ENCODE results near the gene STEAP2.

STEAP2 gene

GRCh38 chr7:90210981-90211380 is 559 bp upstream of the STEAP2 start:
- Histone ChIP-seq H2AFZ (ENCODE audit: low read depth, low read length) (no peak overlapping the region), H3K79me2 (ENCODE audit: low read length) (no peaks in the 10 kb centered on the region), H3K4me1 (ENCODE audit: low read length) (peaks cover 13% of the 10 kb centered on the region), H3K4me3 (ENCODE audit: low read length) (no peak overlapping the region), H3K9me3 (ENCODE audit: insufficient read depth, low read length) (peaks cover 3% of the 10 kb centered on the region; the same call in 1 of the 2 replicates), H3K27ac (ENCODE audit: low read length) (no peak overlapping the region), H3K9ac (ENCODE audit: low read length) (no peak overlapping the region), H3K27me3 (ENCODE audit: low read depth, low read length) (no peaks in the 10 kb centered on the region), H3K4me2 (ENCODE audit: low read length) (no peak overlapping the region), H4K20me1 (ENCODE audit: insufficient read depth, low read length) (no peaks in the 10 kb centered on the region), H3K36me3 (replicated peaks; ENCODE audit: low read depth, low read length) (no peaks in the 10 kb centered on the region)
- TF ChIP-seq EZH2phosphoT487 (IDR thresholded peaks at IDR 0.05; ENCODE audit: low read depth) = no peak
- TF ChIP-seq, protein P1, sequence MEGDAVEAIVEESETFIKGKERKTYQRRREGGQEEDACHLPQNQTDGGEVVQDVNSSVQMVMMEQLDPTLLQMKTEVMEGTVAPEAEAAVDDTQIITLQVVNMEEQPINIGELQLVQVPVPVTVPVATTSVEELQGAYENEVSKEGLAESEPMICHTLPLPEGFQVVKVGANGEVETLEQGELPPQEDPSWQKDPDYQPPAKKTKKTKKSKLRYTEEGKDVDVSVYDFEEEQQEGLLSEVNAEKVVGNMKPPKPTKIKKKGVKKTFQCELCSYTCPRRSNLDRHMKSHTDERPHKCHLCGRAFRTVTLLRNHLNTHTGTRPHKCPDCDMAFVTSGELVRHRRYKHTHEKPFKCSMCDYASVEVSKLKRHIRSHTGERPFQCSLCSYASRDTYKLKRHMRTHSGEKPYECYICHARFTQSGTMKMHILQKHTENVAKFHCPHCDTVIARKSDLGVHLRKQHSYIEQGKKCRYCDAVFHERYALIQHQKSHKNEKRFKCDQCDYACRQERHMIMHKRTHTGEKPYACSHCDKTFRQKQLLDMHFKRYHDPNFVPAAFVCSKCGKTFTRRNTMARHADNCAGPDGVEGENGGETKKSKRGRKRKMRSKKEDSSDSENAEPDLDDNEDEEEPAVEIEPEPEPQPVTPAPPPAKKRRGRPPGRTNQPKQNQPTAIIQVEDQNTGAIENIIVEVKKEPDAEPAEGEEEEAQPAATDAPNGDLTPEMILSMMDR (IDR thresholded peaks at IDR 0.05; ENCODE audit: low read depth, low read length) = no peak

- H3K9ac ChIP-seq (ENCODE audit: low read length) = no peak overlapping the region
- H2AFZ ChIP-seq (ENCODE audit: low read depth, low read length) = no peak overlapping the region
- H3K79me2 ChIP-seq (ENCODE audit: low read length) = no peaks in the 10 kb centered on the region
Observed at GRCh38 chr7:90212149-90212495, 582 bp downstream of the STEAP2 start.

DNA sequence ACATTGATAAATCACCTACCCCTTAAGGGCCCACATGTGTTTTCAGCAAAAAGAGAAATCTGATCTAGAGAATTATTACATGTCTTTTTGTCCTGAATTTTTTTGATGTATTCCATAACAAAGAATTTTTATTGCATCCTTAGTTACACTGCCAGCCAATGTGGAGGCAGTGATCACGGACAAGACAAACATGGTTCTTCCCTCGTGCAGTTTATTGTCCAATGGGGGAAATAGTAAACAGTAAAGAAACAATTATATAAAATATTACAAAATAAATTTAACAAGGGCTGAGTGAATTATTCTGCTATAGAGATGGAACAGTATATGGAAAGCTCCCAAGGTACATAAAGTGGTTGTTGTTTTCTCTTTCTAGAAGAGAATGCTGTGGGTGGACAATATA is 2.0 kb downstream of the STEAP2 start:
- TF ChIP-seq, protein P1 (IDR thresholded peaks at IDR 0.05; ENCODE audit: low read depth, low read length) = no peak
- no peak for TF ChIP-seq EZH2phosphoT487 (IDR thresholded peaks at IDR 0.05; ENCODE audit: low read depth)
- Histone ChIP-seq H3K27me3 (ENCODE audit: low read depth, low read length) (no peaks in the 10 kb centered on the region), H3K4me1 (ENCODE audit: low read length) (no peaks in the 10 kb centered on the region), H3K9ac (ENCODE audit: low read length) (no peak overlapping the region), H3K9me3 (ENCODE audit: insufficient read depth, low read length) (0 out of 2 replicates have a peak, but pooled peaks cover 3% of the 10 kb centered on the region), H2AFZ (ENCODE audit: low read depth, low read length) (no peak overlapping the region), H3K27ac (ENCODE audit: low read length) (no peak overlapping the region), H3K79me2 (ENCODE audit: low read length) (no peaks in the 10 kb centered on the region), H3K36me3 (replicated peaks; ENCODE audit: low read depth, low read length) (no peaks in the 10 kb centered on the region), H4K20me1 (ENCODE audit: insufficient read depth, low read length) (no peaks in the 10 kb centered on the region), H3K4me3 (ENCODE audit: low read length) (no peak overlapping the region), H3K4me2 (ENCODE audit: low read length) (no peak overlapping the region)

More at GRCh38 chr7:90212149-90212495, 582 bp downstream of the STEAP2 start:
- Histone ChIP-seq H4K20me1 (ENCODE audit: insufficient read depth, low read length) (no peaks in the 10 kb centered on the region), H3K4me3 (ENCODE audit: low read length) (no peak overlapping the region), H3K4me1 (ENCODE audit: low read length) (peaks cover 10% of the 10 kb centered on the region), H3K9me3 (ENCODE audit: insufficient read depth, low read length) (0 out of 2 replicates have a peak, but pooled peaks cover 3% of the 10 kb centered on the region), H3K27me3 (ENCODE audit: low read depth, low read length) (no peaks in the 10 kb centered on the region), H3K36me3 (replicated peaks; ENCODE audit: low read depth, low read length) (no peaks in the 10 kb centered on the region), H3K4me2 (ENCODE audit: low read length) (no peak overlapping the region), H3K27ac (ENCODE audit: low read length) (no peak overlapping the region)
- TF ChIP-seq, protein P1 (IDR thresholded peaks at IDR 0.05; ENCODE audit: low read depth, low read length) = no peak
- TF ChIP-seq EZH2phosphoT487 (IDR thresholded peaks at IDR 0.05; ENCODE audit: low read depth) = no peak

DNA sequence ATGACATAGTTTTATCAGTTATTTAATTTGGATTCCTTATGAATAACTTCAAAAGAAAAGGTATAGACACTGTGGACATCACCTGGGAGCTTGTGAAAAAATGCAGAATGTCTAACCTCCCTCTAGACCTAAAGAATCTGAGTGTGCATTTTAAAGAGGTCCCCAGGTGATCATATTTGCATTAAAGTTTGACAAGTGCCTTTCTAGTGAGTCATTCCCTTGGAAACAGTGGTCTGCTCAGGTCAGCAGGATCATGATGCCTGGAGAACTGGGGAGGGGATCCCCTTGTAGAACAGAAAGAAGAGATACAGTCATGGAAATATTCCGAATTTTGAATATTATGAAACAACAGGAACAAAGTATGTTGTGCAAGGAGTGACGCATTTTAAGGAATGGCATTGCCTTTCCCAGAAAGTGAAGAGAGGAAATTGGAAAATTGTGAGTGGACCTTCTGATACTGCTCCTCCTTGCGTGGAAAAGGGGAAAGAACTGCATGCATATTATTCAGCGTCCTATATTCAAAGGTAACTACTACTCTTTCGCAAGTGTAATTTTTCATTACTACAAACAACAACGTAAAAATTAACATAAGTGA is 4.6 kb downstream of the STEAP2 start:
- H3K27ac ChIP-seq (ENCODE audit: low read length) = no peak overlapping the region
- no peak overlapping the region for H3K4me3 ChIP-seq (ENCODE audit: low read length)
- no peak overlapping the region for H2AFZ ChIP-seq (ENCODE audit: low read depth, low read length)
- no peaks in the 10 kb centered on the region for H4K20me1 ChIP-seq (ENCODE audit: insufficient read depth, low read length)
- 0 out of 2 replicates have a peak, but pooled peaks cover under 1% of the 10 kb centered on the region for H3K9me3 ChIP-seq (ENCODE audit: insufficient read depth, low read length)
- H3K79me2 ChIP-seq (ENCODE audit: low read length) = no peaks in the 10 kb centered on the region
- no peaks in the 10 kb centered on the region for H3K4me1 ChIP-seq (ENCODE audit: low read length)
- H3K36me3 ChIP-seq (replicated peaks; ENCODE audit: low read depth, low read length) = no peaks in the 10 kb centered on the region
- H3K4me2 ChIP-seq (ENCODE audit: low read length) = no peak overlapping the region
- no peak for TF ChIP-seq EZH2phosphoT487 (IDR thresholded peaks at IDR 0.05; ENCODE audit: low read depth)
- TF ChIP-seq, protein P1 (IDR thresholded peaks at IDR 0.05; ENCODE audit: low read depth, low read length) = no peak
- H3K27me3 ChIP-seq (ENCODE audit: low read depth, low read length) = no peaks in the 10 kb centered on the region
- no peak overlapping the region for H3K9ac ChIP-seq (ENCODE audit: low read length)

Data from OCI-LY3 (cell line).